AML-193 (cell line): Measurements from ENCODE around the gene RTN4RL1.
"Not testable (repeated sequence)": the region's sequence is repeated elsewhere in the genome, so short reads cannot be mapped to it uniquely, and the experiment has no call there.

Source experiments
- DNase-seq, 2 experiments: peaks; one replicate each; lab custom pipeline; 2025; lab: John Stamatoyannopoulos, UW

Gene RTN4RL1

GRCh38 chr17:1896243-1897104 lies 128.7 kb downstream of the RTN4RL1 start:
- DNase-seq: no peak

- not testable (repeated sequence) for DNase-seq
Measured at GRCh38 chr17:1895479-1895878, 129.7 kb downstream of the RTN4RL1 start.

GRCh38 chr17:1894753-1895339 lies 130.3 kb downstream of the RTN4RL1 start:
- no peak for DNase-seq

- no peak for DNase-seq
Measured at GRCh38 chr17:1890758-1891450, 134.2 kb downstream of the RTN4RL1 start.

GRCh38 chr17:1888741-1889140 lies 136.4 kb downstream of the RTN4RL1 start:
- DNase-seq: no peak
